GM10266 (cell line): ENCODE measurements around the gene GPR84.

Experiments used
- DNase-seq: peaks from one replicate; pipeline ENCODE4 v3.0.0; 2012; ENCODE audit errors: extremely low spot score
- CTCF ChIP-seq: IDR thresholded peaks from 2 replicates; pipeline ENCODE4 v1.5.1; 2012; ENCODE audit warnings: mild to moderate bottlenecking, low read depth; ENCODE audit not compliant: control insufficient read depth, insufficient read depth; ENCODE audit errors: missing control alignments

GPR84 gene

GRCh38 chr12:54338698-54339296 lies 25.5 kb downstream of the GPR84 start:
- TF ChIP-seq CTCF = no peak
- no peak for DNase-seq

GRCh38 chr12:54337854-54338650 lies 26.2 kb downstream of the GPR84 start:
- no peak for DNase-seq
- TF ChIP-seq CTCF = no peak

- no peak for TF ChIP-seq CTCF
- no peak for DNase-seq
Measured at GRCh38 chr12:54337280-54337842, 26.9 kb downstream of the GPR84 start.

GRCh38 chr12:54333420-54334034 lies 30.8 kb downstream of the GPR84 start:
- no peak for TF ChIP-seq CTCF

GRCh38 chr12:54331461-54331860 lies 32.8 kb downstream of the GPR84 start:
- DNase-seq = no peak
- TF ChIP-seq CTCF = no peak

More at GRCh38 chr12:54333420-54334034, 30.8 kb downstream of the GPR84 start:
- DNase-seq = no peak

GRCh38 chr12:54330442-54330841 lies 33.8 kb downstream of the GPR84 start:
- no peak for TF ChIP-seq CTCF
- DNase-seq = no peak
